Neural cell (in vitro differentiated cells): ENCODE measurements around the gene EIF4A2. TPM values are rescaled to one million over a fixed set of nuclear protein-coding genes. Genes with fewer than 3 reads are reported as not detected.

Source experiments
- H2AFZ ChIP-seq: fragments of 200-600, 300-800 bp; sonication (generic), shearing (Covaris generic); 2 replicates; pipeline ENCODE4 v1.6.0; 2014; ENCODE audit warnings: low read depth, mild to moderate bottlenecking, antibody characterized with exemption, low read length, moderate library complexity
- H3F3A ChIP-seq: fragments of 200-600 bp; shearing (Covaris generic); 2 replicates; pipeline ENCODE4 v1.6.1; 2016; ENCODE audit warnings: mild to moderate bottlenecking, moderate library complexity, mixed read lengths, antibody characterized with exemption, low read length; ENCODE audit not compliant: insufficient read depth, poor library complexity, severe bottlenecking
- H3K27ac ChIP-seq: fragments of 200-600, 300-800 bp; sonication (generic), shearing (Covaris generic); 2 replicates; pipeline ENCODE4 v1.5.1; 2014; ENCODE audit warnings: mild to moderate bottlenecking, low read length, moderate library complexity
- H3K27me3 ChIP-seq: fragments of 300-800, 200-600 bp; sonication (generic), shearing (Covaris generic); 2 replicates; pipeline ENCODE4 v1.6.0; 2014; ENCODE audit warnings: mild to moderate bottlenecking, low read depth, low read length, moderate library complexity; ENCODE audit not compliant: insufficient read depth
- H3K36me3 ChIP-seq: fragments of 300-800, 200-600 bp; sonication (generic), shearing (Covaris generic); 2 replicates; pipeline ENCODE4 v1.5.1; 2014; ENCODE audit warnings: mild to moderate bottlenecking, antibody characterized with exemption, low read length, moderate library complexity; ENCODE audit not compliant: insufficient read depth
- H3K4me2 ChIP-seq: fragments of 300-800, 200-600 bp; sonication (generic), shearing (Covaris generic); 2 replicates; pipeline ENCODE4 v1.6.0; 2014; ENCODE audit warnings: mild to moderate bottlenecking, low read length
- H3K4me3 ChIP-seq: fragments of 300-800, 200-600 bp; sonication (generic), shearing (Covaris generic); 2 replicates; pipeline ENCODE4 v1.5.1; 2014; ENCODE audit warnings: mild to moderate bottlenecking, low read length, moderate library complexity
- H3K79me2 ChIP-seq: fragments of 200-600 bp; shearing (Covaris generic); replicated peaks from 2 replicates; pipeline ENCODE4 v1.6.0; 2014; ENCODE audit warnings: mild to moderate bottlenecking, low read length, moderate library complexity; ENCODE audit not compliant: insufficient read depth
- H3K9ac ChIP-seq: fragments of 300-800, 200-600 bp; sonication (generic), shearing (Covaris generic); 2 replicates; pipeline ENCODE4 v1.6.1; 2016; ENCODE audit warnings: mild to moderate bottlenecking, low read length, mixed read lengths
- H3K9me2 ChIP-seq: fragments of 200-600 bp; shearing (Covaris generic); 2 replicates; pipeline ENCODE4 v1.6.1; 2016; ENCODE audit warnings: mild to moderate bottlenecking, low read length, mixed read lengths; ENCODE audit not compliant: insufficient read depth
- H3K9me3 ChIP-seq: fragments of 200-600, 300-800 bp; sonication (generic), shearing (Covaris generic); 2 replicates; pipeline ENCODE4 v1.6.1; 2016; ENCODE audit warnings: mild to moderate bottlenecking, mixed run types, low read length, moderate library complexity, mixed read lengths
- H4K20me1 ChIP-seq: fragments of 200-600 bp; shearing (Covaris generic); 2 replicates; pipeline ENCODE4 v1.6.1; 2016; ENCODE audit warnings: mild to moderate bottlenecking, mixed run types; ENCODE audit not compliant: insufficient read depth
- CTCF ChIP-seq: fragments of 450-650 bp; IDR thresholded peaks from 2 replicates; pipeline ENCODE4 v1.5.1; 2014; ENCODE audit warnings: antibody characterized with exemption, mild to moderate bottlenecking, moderate library complexity; ENCODE audit not compliant: poor library complexity, severe bottlenecking
- EZH2 ChIP-seq: fragments of 200-600, 300-800 bp; shearing (Covaris generic), sonication (generic); IDR thresholded peaks from 2 replicates; pipeline ENCODE4 v1.6.1; 2014; ENCODE audit warnings: antibody characterized with exemption, low read length, borderline replicate concordance, mild to moderate bottlenecking; ENCODE audit not compliant: insufficient read depth, poor library complexity, severe bottlenecking
- RAD21 ChIP-seq: fragments of 450-650 bp; conservative IDR thresholded peaks from 2 replicates; pipeline ENCODE4 v1.6.1; 2014; ENCODE audit warnings: antibody characterized with exemption, mild to moderate bottlenecking, moderate library complexity
- REST ChIP-seq: IDR thresholded peaks from 2 replicates; pipeline ENCODE4 v1.6.1; 2012; ENCODE audit warnings: borderline replicate concordance
- SMC3 ChIP-seq: fragments of 450-650 bp; conservative IDR thresholded peaks from 2 replicates; pipeline ENCODE4 v1.6.1; 2014; ENCODE audit warnings: antibody characterized with exemption, mild to moderate bottlenecking, moderate library complexity; ENCODE audit not compliant: poor library complexity
- polyA plus RNA-seq: library from polyadenylated mRNA; depleted of rRNA; stranded (reverse); fragments of >200 nt; gene quantifications from 2 replicates; pipeline ENCODE4 v1.2.3, GENCODE V29; 2014

The EIF4A2 gene
- polyA plus RNA-seq, 1 donor from 2014 or later: 3,298 TPM

DNA sequence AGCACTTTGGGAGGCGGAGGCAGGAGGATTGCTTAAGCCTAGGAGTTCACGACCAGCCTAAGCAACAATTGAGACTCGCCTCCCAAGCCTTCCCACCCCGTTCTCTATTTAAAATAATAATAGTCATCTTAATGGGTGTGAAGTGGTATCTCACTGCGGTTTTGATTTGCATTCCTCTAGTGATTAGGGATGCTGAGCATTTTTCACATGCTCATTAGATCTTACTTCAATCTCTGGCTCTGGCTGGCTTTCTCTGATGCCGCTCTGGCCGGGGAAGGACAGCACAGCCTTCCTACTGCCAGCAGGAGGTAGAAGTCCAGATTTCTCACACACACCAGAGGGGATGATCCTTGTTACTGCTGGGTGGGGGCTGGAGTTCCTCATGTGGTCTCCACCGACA lies 7.4 kb upstream of the EIF4A2 start:
- H2AFZ ChIP-seq: no peak overlapping the region

DNA sequence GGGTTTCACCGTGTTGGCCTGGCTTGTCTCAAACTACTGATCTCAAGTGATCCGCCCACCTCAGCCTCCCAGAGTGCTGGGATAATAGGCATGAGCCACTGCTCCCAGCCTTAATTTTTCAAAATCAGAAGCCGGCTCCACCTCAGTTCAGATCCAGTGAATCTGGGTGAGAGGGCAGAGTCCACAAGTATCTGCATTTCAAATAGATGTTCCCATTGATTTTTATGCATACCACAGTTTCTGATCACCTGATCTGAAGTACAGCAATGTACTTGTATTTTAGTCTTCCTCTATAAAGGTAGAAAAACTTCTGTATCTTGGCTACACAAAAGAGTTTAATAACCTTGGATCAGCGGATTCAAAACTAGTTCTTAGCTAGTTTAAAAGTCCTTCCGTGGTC lies 4.2 kb upstream of the EIF4A2 start:
- Histone ChIP-seq H3K27me3 (no peaks in the 10 kb centered on the region), H3K36me3 (no peaks in the 10 kb centered on the region), H3K27ac (no peak overlapping the region), H3K9ac (no peak overlapping the region), H4K20me1 (peaks cover 2% of the 10 kb centered on the region), H3F3A (peaks cover 10% of the 10 kb centered on the region), H3K9me3 (no peaks in the 10 kb centered on the region), H3K79me2 (peaks cover 8% of the 10 kb centered on the region), H3K4me2 (no peak overlapping the region), H3K9me2 (no peaks in the 10 kb centered on the region), H3K4me3 (no peak overlapping the region), H2AFZ (no peak overlapping the region)
- no peak for TF ChIP-seq CTCF
- TF ChIP-seq REST: no peak
- TF ChIP-seq SMC3: no peak

More for the DNA sequence above, 7.4 kb upstream of the EIF4A2 start:
- no peaks in the 10 kb centered on the region for H4K20me1 ChIP-seq
- H3K9ac ChIP-seq: no peak overlapping the region
- no peaks in the 10 kb centered on the region for H3F3A ChIP-seq
- H3K9me3 ChIP-seq: no peaks in the 10 kb centered on the region
- TF ChIP-seq REST (no peak), EZH2 (no peak), RAD21 (no peak)
- no peaks in the 10 kb centered on the region for H3K27me3 ChIP-seq
- H3K4me3 ChIP-seq: no peak overlapping the region
- H3K9me2 ChIP-seq: no peaks in the 10 kb centered on the region
- H3K4me2 ChIP-seq: no peak overlapping the region
- no peaks in the 10 kb centered on the region for H3K79me2 ChIP-seq
- H3K27ac ChIP-seq: no peak overlapping the region
- H3K36me3 ChIP-seq: no peaks in the 10 kb centered on the region
